Suprapubic skin (tissue), 4 donors: Measurements from ENCODE around the gene MAD1L1. TPM values are rescaled to one million over a fixed set of nuclear protein-coding genes. Genes with fewer than 3 reads are reported as not detected.
"Not testable (repeated sequence)": the region's sequence is repeated elsewhere in the genome, so short reads cannot be mapped to it uniquely, and the experiment has no call there.

Experiments used
- DNase-seq, 2 donors: peaks; one replicate each; pipeline ENCODE4 v3.0.0-alpha.2; 2019; ENCODE audit warnings: low spot score in 2 of 2
- H3K27ac ChIP-seq: fragments of 200-600 bp; sonication (generic); one replicate; pipeline ENCODE4 v1.5.1; 2019
- H3K27me3 ChIP-seq: fragments of 200-600 bp; sonication (generic); one replicate; pipeline ENCODE4 v1.5.1; 2019
- H3K36me3 ChIP-seq: fragments of 200-600 bp; sonication (generic); one replicate; pipeline ENCODE4 v1.5.1; 2019
- H3K4me1 ChIP-seq: fragments of 200-600 bp; sonication (generic); one replicate; pipeline ENCODE4 v1.5.1; 2019
- H3K4me3 ChIP-seq: fragments of 200-600 bp; sonication (generic); one replicate; pipeline ENCODE4 v1.5.1; 2019; ENCODE audit warnings: mild to moderate bottlenecking
- H3K9me3 ChIP-seq: fragments of 200-600 bp; sonication (generic); one replicate; pipeline ENCODE4 v1.5.1; 2019
- CTCF ChIP-seq, 2 donors: fragments of 200-600 bp in 1 of 2; fragments of 450-650 bp in 1 of 2; sonication (generic) in 1 of 2; IDR thresholded peaks; one replicate each; pipeline ENCODE4 v1.5.1; 2016 to 2019; ENCODE audit warnings: antibody characterized with exemption in 2 of 2, mild to moderate bottlenecking in 1 of 2, moderate library complexity in 1 of 2
- EP300 ChIP-seq: sonication (generic); formaldehyde crosslinking; IDR thresholded peaks from one replicate; pipeline ENCODE4 v1.6.1; 2017; ENCODE audit warnings: antibody characterized with exemption
- POLR2AphosphoS5 ChIP-seq, 3 donors: sonication (generic); formaldehyde crosslinking; IDR thresholded peaks; one replicate each; pipeline ENCODE4 v1.6.1; 2017; ENCODE audit warnings: antibody characterized with exemption in 3 of 3
- WGBS: methylation state at CpG from one replicate; pipeline ENCODE4 v1.1.5; 2018; 5-methylcytosine and 5-hydroxymethylcytosine counted together
- total RNA-seq, 4 donors: library from RNA; depleted of rRNA; stranded (reverse); fragments of >200 nt; gene quantifications; one replicate each; pipeline ENCODE4 v1.1.0, GENCODE V29; 2016

The MAD1L1 gene
- total RNA-seq, 4 donors from 2014 or later, result 53.2 to 69.8 (median 62.2) TPM

- DNase-seq, result peak; percentile 55 to 74
- H3K9me3 ChIP-seq, result no peaks in the 10 kb centered on the region
- TF ChIP-seq EP300 (no peak), POLR2AphosphoS5 (IDR thresholded peaks at IDR 0.05) (no peak), CTCF (IDR thresholded peaks at IDR 0.05) (no peak)
- 93% methylated on average over 11 of the region's 14 CpGs for WGBS
- no peaks in the 10 kb centered on the region for H3K4me1 ChIP-seq
- no peaks in the 10 kb centered on the region for H3K27me3 ChIP-seq
- no peak overlapping the region for H3K4me3 ChIP-seq
- no peak overlapping the region for H3K27ac ChIP-seq
- no peaks in the 10 kb centered on the region for H3K36me3 ChIP-seq
Measured at GRCh38 chr7:1839701-1840100, 393.0 kb downstream of the MAD1L1 start.

GRCh38 chr7:1838911-1839531, 393.7 kb downstream of the MAD1L1 start:
- not testable (repeated sequence) for H3K9me3 ChIP-seq, H3K4me3 ChIP-seq, H3K36me3 ChIP-seq, H3K4me1 ChIP-seq, DNase-seq, H3K27ac ChIP-seq, H3K27me3 ChIP-seq
- WGBS, result 96% methylated on average over 5 of the region's 21 CpGs

GRCh38 chr7:1838544-1838872, 394.2 kb downstream of the MAD1L1 start:
- not testable (repeated sequence) for H3K9me3 ChIP-seq, H3K27ac ChIP-seq, H3K4me1 ChIP-seq, H3K36me3 ChIP-seq, H3K4me3 ChIP-seq, H3K27me3 ChIP-seq
- 95% methylated on average over 13 of the region's 13 CpGs for WGBS
- peak in 1 of 2 donors; percentile 44 for DNase-seq

- WGBS, result 90% methylated on average over 24 of the region's 31 CpGs
- H3K9me3 ChIP-seq, H3K27ac ChIP-seq, H3K36me3 ChIP-seq, H3K4me1 ChIP-seq, H3K27me3 ChIP-seq, H3K4me3 ChIP-seq: not testable (repeated sequence)
- DNase-seq, result peak in 1 of 2 donors; percentile 36
Measured at GRCh38 chr7:1837696-1838543, 394.8 kb downstream of the MAD1L1 start.

- not testable (repeated sequence) for H3K4me1 ChIP-seq, H3K9me3 ChIP-seq, H3K36me3 ChIP-seq, DNase-seq, H3K27ac ChIP-seq, H3K4me3 ChIP-seq, H3K27me3 ChIP-seq
- WGBS, result 83% methylated on average over 1 of the region's 1 CpG
Measured at GRCh38 chr7:1831933-1832535, 400.7 kb downstream of the MAD1L1 start.

GRCh38 chr7:1831471-1831870, 401.3 kb downstream of the MAD1L1 start:
- DNase-seq, H3K9me3 ChIP-seq: not testable (repeated sequence)
- 90% methylated on average over 4 of the region's 4 CpGs for WGBS

GRCh38 chr7:1829668-1830067, 403.1 kb downstream of the MAD1L1 start:
- H3K36me3 ChIP-seq, H3K4me3 ChIP-seq, H3K27ac ChIP-seq, H3K4me1 ChIP-seq, H3K9me3 ChIP-seq, DNase-seq, H3K27me3 ChIP-seq: not testable (repeated sequence)
- 86% methylated on average over 1 of the region's 1 CpG for WGBS

More at GRCh38 chr7:1831471-1831870, 401.3 kb downstream of the MAD1L1 start:
- not testable (repeated sequence) for H3K27ac ChIP-seq, H3K4me3 ChIP-seq, H3K36me3 ChIP-seq, H3K27me3 ChIP-seq, H3K4me1 ChIP-seq

- H3K4me3 ChIP-seq, result no peak overlapping the region
- DNase-seq, result peak in 1 of 2 donors; percentile 41
- H3K27me3 ChIP-seq, result no peaks in the 10 kb centered on the region
- no peaks in the 10 kb centered on the region for H3K36me3 ChIP-seq
- H3K9me3 ChIP-seq, result no peaks in the 10 kb centered on the region
- no peak overlapping the region for H3K27ac ChIP-seq
- 95% methylated on average over 19 of the region's 22 CpGs for WGBS
- H3K4me1 ChIP-seq, result no peaks in the 10 kb centered on the region
- no peak for TF ChIP-seq CTCF (IDR thresholded peaks at IDR 0.05)
Measured at GRCh38 chr7:1829111-1829510, 403.6 kb downstream of the MAD1L1 start.

- H3K36me3 ChIP-seq, H3K27ac ChIP-seq, H3K4me1 ChIP-seq, H3K27me3 ChIP-seq, H3K4me3 ChIP-seq, H3K9me3 ChIP-seq, DNase-seq: not testable (repeated sequence)
- 92% methylated on average over 16 of the region's 16 CpGs for WGBS
Measured at GRCh38 chr7:1828170-1828569, 404.6 kb downstream of the MAD1L1 start.

GRCh38 chr7:1827521-1827981, 405.2 kb downstream of the MAD1L1 start:
- not testable (repeated sequence) for H3K9me3 ChIP-seq, H3K27ac ChIP-seq, DNase-seq, H3K4me1 ChIP-seq, H3K27me3 ChIP-seq, H3K36me3 ChIP-seq, H3K4me3 ChIP-seq
- 92% methylated on average over 9 of the region's 27 CpGs for WGBS

GRCh38 chr7:1826931-1827330, 405.8 kb downstream of the MAD1L1 start:
- H3K36me3 ChIP-seq, DNase-seq, H3K27ac ChIP-seq, H3K9me3 ChIP-seq, H3K4me3 ChIP-seq, H3K27me3 ChIP-seq, H3K4me1 ChIP-seq: not testable (repeated sequence)
- 93% methylated on average over 11 of the region's 21 CpGs for WGBS
